ENCODE measurements around the gene FLNB.
"Not testable (repeated sequence)": the region's sequence is repeated elsewhere in the genome, so short reads cannot be mapped to it uniquely, and the experiment has no call there.

The FLNB gene

DNA sequence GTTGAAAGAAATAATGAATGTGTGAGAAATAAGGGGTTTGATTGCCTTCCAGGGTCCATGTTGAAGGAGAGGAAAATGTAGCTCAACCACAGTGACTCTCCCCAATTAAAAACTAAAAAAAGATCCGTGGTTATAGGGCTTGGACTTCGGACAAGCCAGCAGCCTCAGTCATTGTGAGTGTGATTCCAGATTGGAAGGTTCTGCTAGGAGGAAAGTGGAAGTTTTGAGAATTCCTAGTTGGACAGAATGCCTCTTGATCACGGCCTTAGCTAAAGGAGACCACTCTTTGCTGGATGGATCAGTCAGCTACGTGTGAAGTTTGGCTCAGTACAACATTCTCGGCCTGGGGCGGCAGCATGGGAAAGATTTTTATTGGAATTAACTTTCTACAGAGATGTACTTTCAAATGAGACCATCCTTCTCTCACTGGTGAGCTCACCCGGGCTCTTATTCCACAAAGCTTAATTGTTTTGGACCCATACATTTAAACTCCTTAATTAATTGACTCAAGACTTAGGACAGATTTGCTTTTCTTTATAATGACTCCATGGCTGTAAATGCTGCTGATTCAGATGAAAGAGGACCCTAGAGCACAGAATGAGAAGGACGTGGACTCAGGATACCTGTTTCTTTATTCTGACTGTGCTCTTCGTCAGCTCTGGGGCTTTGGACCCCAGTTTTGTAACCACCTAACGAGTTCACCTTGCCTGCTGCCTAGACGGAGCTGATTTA, 27.5 kb downstream of the FLNB start:
- no peak for DNase-seq

DNA sequence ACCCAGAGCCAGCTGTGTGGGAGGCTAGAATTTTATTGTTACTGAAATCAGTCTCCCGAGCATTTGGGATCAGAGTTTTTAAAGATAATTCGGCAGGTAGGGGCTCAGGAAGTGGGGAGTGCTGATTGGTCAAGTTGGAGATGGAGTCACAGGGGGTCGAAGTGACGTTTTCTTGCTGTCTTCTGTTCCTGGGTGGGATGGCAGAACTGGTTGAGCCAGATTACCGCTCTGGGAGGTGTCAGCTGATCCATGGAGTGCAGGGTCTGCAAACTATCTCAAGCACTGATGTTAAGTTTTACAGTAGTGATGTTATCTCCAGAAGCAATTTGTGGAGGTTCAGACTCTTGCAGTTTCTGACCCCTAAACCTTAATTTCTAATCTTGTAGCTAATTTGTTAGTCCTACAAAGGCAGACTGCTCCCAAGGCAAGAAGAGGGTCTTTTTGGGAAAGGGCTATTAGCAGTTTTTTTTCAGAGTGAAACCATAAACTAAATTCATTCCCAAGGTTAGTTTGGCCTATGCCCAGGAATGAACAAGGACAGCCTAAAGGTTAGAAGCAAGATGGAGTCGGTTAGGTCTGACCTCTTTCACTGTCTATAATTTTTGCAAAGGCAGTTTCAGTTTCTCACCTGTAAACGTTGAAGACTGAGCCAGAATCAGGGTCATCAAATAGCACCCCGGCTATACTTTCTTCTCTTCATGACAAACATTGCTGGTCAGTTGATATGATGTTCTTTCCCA, 28.2 kb downstream of the FLNB start:
- DNase-seq: no peak

GRCh38 chr3:58037141-58037910, 29.1 kb downstream of the FLNB start:
- DNase-seq: no peak

GRCh38 chr3:58038675-58039292, 30.6 kb downstream of the FLNB start:
- DNase-seq: peak; percentile 36

- DNase-seq: no peak
These were observed 31.4 kb downstream of the FLNB start for GRCh38 chr3:58039601-58040000.

GRCh38 chr3:58041182-58041825, 33.1 kb downstream of the FLNB start:
- DNase-seq: no peak

DNA sequence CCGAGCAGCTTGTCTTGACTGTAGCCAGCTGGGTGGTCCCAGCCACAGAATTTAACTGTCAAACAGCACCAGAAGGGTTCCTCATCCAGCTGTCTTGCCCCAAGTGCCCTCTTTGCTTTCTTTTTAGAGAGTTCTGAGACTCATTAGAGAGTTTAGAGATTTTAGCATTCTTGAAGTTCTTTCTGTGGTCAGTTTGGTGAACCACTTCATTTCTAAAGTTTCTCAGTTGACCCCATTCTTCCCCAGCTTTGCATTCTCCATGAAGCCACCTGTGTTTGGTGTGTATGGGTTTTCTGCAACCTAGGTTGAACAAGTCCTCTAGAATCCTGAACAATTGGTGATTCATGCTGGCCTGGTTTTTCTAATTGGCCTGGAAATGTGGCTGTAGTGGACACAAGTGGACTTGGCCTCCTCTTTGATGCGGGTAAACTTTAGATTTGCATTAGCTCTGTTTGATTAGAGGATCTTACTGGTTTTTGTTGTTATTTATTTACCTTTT, 33.7 kb downstream of the FLNB start:
- DNase-seq: no peak

DNA sequence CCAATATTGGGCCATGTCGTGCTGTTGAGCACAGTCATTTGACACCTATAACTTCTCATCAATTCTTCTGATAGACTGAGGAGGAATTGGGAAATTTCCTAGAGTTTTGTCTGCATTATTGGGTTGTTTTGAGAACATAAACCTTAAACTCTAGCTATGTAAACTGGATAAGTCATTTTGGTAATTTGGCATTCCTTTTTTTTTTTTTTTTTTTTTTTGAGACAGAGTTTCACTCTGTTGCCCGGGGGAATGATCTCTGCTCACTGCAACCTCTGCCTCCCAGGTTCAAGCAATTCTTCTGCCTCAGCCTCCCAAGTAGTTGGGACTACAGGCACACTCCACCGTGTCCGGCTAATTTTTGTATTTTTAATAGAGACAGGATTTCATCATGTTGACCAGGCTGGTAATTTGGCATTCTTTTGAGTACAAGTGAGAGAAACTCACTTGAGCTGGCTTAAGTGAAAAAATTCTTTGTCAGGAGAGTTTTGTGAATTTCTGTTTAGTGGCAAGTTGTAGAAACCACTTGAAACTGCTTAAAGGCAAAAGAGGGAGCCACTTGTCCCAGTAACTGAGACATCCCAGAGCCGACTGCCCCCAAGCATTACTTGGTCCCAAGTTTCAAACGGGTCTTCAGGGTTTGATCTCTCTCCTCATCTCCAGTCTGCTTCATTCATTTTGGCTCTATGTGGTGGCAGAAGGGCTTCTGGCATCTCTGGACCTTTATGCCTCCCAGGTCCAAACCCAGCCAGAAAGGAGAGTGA, 34.9 kb downstream of the FLNB start:
- no peak for DNase-seq

GRCh38 chr3:58043933-58044332, 35.7 kb downstream of the FLNB start:
- DNase-seq: no peak

GRCh38 chr3:58044691-58045483, 36.7 kb downstream of the FLNB start:
- DNase-seq: no peak

DNA sequence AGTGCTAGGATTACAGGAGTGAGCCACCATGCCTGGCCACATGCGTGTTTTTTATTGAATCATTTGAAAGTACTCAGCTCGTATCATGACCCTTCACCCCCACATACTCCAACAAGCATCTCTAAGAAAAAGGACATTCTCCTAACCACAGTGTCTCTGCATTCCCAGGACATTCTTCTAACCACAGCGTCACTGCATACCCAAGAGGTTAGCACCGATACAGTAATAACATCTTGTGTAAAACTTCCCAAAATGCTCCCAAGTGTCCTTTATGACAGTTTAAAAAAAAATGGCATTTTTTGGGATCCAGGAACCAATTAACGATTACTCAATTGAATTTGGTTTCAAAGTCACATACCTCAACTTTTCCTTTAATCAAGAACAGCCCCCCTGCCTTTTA, 39.6 kb downstream of the FLNB start:
- no peak for DNase-seq

DNA sequence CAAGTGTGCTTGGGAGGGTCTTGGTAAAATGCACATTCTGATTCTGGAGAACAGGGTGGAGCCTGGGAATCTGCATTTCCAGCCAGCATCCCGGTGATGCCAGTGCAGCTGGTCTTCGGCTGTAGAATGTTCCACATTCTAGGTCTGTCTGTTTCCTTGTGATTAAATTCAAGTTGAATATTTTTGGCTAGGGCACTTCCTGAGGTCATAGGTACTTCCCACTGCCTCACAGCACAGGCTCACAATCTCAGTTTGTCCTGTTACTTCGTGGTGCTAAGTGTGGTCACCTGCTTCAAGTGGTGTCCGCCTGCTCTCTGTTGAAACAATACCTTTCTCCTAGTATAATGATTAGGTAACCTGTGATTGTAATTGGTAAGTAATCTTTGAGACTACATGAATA, 40.1 kb downstream of the FLNB start:
- no peak for DNase-seq

- DNase-seq: no peak
These were observed 41.0 kb downstream of the FLNB start for GRCh38 chr3:58049143-58049785.

DNA sequence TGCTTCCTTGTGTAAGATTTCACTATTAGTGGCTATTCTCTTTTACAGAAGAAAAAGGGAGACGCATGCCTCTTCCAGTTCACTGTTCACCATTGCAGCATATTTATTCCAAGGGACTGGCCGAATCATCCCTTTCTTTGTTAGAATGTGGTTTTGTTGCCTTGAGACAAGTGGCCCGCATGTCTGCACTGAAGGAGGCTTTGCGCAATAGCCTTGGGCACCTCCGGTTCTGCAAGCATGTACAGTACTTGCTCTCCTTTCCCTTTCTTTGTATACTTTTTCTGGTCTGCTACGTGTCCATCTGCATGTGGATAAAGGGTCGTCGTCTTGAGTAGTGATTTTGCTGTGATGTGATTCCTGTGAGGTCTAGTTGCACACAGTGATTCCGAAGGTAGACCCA, 43.0 kb downstream of the FLNB start:
- DNase-seq: peak; percentile 30

GRCh38 chr3:58051658-58052261, 43.5 kb downstream of the FLNB start:
- DNase-seq: not testable (repeated sequence)

- no peak for DNase-seq
These were observed 44.4 kb downstream of the FLNB start for GRCh38 chr3:58052373-58053273.

DNA sequence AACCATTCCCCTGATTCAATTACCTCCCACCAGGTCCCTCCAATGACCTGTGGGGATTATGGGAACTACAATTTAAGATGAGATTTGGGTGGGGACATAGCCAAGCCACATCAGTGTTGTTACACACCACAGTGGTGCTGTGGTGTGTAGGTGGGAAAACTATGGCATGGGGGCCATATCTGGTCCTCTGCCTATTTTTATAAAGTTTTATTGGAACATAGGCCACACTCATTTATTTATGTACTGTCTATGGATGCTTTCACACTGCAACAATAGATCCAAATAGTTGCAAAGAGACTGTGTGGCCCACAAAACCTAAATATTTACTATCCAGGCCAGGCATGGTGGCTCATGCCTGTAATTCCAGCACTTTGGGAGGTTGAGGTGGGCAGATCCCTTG, 46.4 kb downstream of the FLNB start:
- no peak for DNase-seq

DNA sequence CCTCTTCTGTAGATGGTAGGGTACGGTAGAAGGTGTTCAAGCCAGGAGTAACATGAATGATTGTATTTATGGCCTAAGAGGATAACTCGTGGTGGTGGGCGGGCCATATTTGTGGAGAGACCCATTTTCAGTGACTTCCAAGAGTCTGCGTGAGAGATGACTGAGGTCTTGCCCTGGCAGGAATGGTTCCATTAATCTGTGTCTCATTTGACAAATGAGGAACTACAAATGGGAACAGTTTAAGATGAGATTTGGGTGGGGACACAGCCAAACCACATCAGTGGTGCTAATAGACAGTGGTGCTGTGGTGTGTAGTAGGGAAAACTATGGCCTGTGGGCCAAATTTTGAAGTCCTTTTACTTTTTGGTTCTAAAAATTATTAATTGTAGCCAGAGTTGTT, 47.1 kb downstream of the FLNB start:
- no peak for DNase-seq

- not testable (repeated sequence) for DNase-seq
These were observed 47.7 kb downstream of the FLNB start for GRCh38 chr3:58055891-58056290.
